HCT116 (cell line): ENCODE data around the gene GRIK3. TPM values are rescaled to one million over a fixed set of nuclear protein-coding genes. Genes with fewer than 3 reads are reported as not detected.

ENCODE experiments used
- ATAC-seq: fragments of 200-7000 bp; cut with Tn5 transposase; 2 replicates; pipeline ENCODE4 v1.9.1; 2020; ENCODE audit warnings: mild to moderate bottlenecking, moderate library complexity
- BruUV-seq: library from RNA; stranded (reverse); fragments of 400-500 nt; replicated peaks from 2 replicates; lab custom pipeline; 2021; lab: Mats Ljungman, UMichigan
- CTCF ChIA-PET: fragments of 300-600 bp; sonication (Branson Sonifier 250); formaldehyde crosslinking; loops from one replicate; lab custom pipeline; 2021; ENCODE audit warnings: antibody characterized with exemption; lab: Charles Lee
- POLR2A ChIA-PET: fragments of 300-600, 350-600 bp; sonication (Branson Sonifier 250); formaldehyde crosslinking; loops from one replicate; lab custom pipeline; 2021; ENCODE audit warnings: antibody characterized with exemption; lab: Charles Lee
- RAD21 ChIA-PET, 2 experiments: fragments of 300-600 bp; sonication (Branson Sonifier 250); formaldehyde crosslinking; loops; one replicate each; lab custom pipeline; 2023; ENCODE audit warnings: low total read pairs in 2 of 2; ENCODE audit not compliant: uncharacterized antibody in 2 of 2, unreplicated experiment in 2 of 2, low non-redundant PET in 1 of 2; lab: Charles Lee
- DNase-seq: peaks from one replicate; pipeline ENCODE4 v3.0.0-alpha.2; 2010; ENCODE audit warnings: low read depth, low spot score
- H2AFZ ChIP-seq: fragments of 200-600 bp; shearing (Covaris generic), sonication (generic); 2 replicates; pipeline ENCODE4 v1.6.1; 2017; ENCODE audit warnings: low read depth, mixed run types, mixed read lengths, antibody characterized with exemption, low read length; ENCODE audit not compliant: poor library complexity, severe bottlenecking
- H3K27ac ChIP-seq: 2 replicates; pipeline ENCODE4 v1.5.1; 2012; ENCODE audit warnings: low read depth, low read length
- H3K27me3 ChIP-seq: fragments of 200-600 bp; sonication (generic); 2 replicates; pipeline ENCODE4 v1.6.1; 2016; ENCODE audit warnings: mixed run types, low read length, mixed read lengths; ENCODE audit not compliant: insufficient read depth
- H3K36me3 ChIP-seq, 2 experiments: fragments of 200-500 bp in 1 of 2; fragments of 200-600 bp in 1 of 2; sonication (Bioruptor generic) in 1 of 2; sonication (generic) in 1 of 2; 2 replicates each; pipeline versions ENCODE4 v1.5.1 to v1.6.1; 2014 to 2016; ENCODE audit warnings: low read length in 2 of 2, inconsistent platforms in 1 of 2, mixed read lengths in 1 of 2, mixed run types in 1 of 2; ENCODE audit not compliant: insufficient read depth in 2 of 2, control insufficient read depth in 1 of 2
- H3K4me1 ChIP-seq, 2 experiments: fragments of 200-600 bp in 1 of 2; sonication (generic) in 1 of 2; 2 replicates each; pipeline versions ENCODE4 v1.5.1 to v1.6.1; 2012 to 2017; ENCODE audit warnings: low read length in 2 of 2, inconsistent platforms in 1 of 2, mild to moderate bottlenecking in 1 of 2, mixed read lengths in 1 of 2, mixed run types in 1 of 2, moderate library complexity in 1 of 2; ENCODE audit not compliant: insufficient read depth in 2 of 2, control insufficient read depth in 1 of 2
- H3K4me2 ChIP-seq: fragments of 200-600 bp; sonication (generic); 2 replicates; pipeline ENCODE4 v1.6.1; 2017; ENCODE audit warnings: mixed run types, low read length, mixed read lengths
- H3K4me3 ChIP-seq, 2 experiments: fragments of 200-600 bp in 1 of 2; sonication (generic) in 1 of 2; replicated peaks in 1 of 2; 2 replicates each; pipeline ENCODE4 v1.5.1; 2011 to 2016; ENCODE audit warnings: low read length in 2 of 2, control low read depth in 1 of 2, low read depth in 1 of 2, mild to moderate bottlenecking in 1 of 2, mixed read lengths in 1 of 2, mixed run types in 1 of 2
- H3K79me2 ChIP-seq: fragments of 200-600 bp; sonication (generic); 2 replicates; pipeline ENCODE4 v1.6.1; 2017; ENCODE audit warnings: mild to moderate bottlenecking, mixed run types, low read length, moderate library complexity, mixed read lengths; ENCODE audit not compliant: insufficient read depth
- H3K9ac ChIP-seq: fragments of 200-600 bp; sonication (generic); 2 replicates; pipeline ENCODE4 v1.6.1; 2016; ENCODE audit warnings: low read length, mixed read lengths
- H3K9me2 ChIP-seq: fragments of 200-600 bp; sonication (generic), shearing (Covaris generic); 2 replicates; pipeline ENCODE4 v1.6.1; 2017; ENCODE audit warnings: mixed run types, mild to moderate bottlenecking, moderate library complexity; ENCODE audit not compliant: insufficient read depth
- H3K9me3 ChIP-seq, 2 experiments: fragments of 200-500 bp in 1 of 2; fragments of 200-600 bp in 1 of 2; sonication (Bioruptor generic) in 1 of 2; sonication (generic) in 1 of 2; 2 replicates each; pipeline ENCODE4 v1.6.1; 2014 to 2017; ENCODE audit warnings: low read length in 2 of 2, mixed read lengths in 2 of 2, inconsistent platforms in 1 of 2, low read depth in 1 of 2, mild to moderate bottlenecking in 1 of 2, mixed run types in 1 of 2, moderate library complexity in 1 of 2; ENCODE audit not compliant: control insufficient read depth in 1 of 2, insufficient read depth in 1 of 2
- H4K20me1 ChIP-seq: fragments of 200-600 bp; sonication (generic), shearing (Covaris generic); 2 replicates; pipeline ENCODE4 v1.6.1; 2017; ENCODE audit warnings: mixed run types, mild to moderate bottlenecking, moderate library complexity; ENCODE audit not compliant: insufficient read depth
- CBX3 ChIP-seq: IDR thresholded peaks from 2 replicates; pipeline ENCODE4 v1.6.1; 2012; ENCODE audit warnings: low read depth
- CEBPB ChIP-seq: IDR thresholded peaks from 2 replicates; pipeline ENCODE4 v1.6.1; 2012; ENCODE audit warnings: low read depth
- CTCF ChIP-seq, 3 experiments: fragments of 200-600 bp in 1 of 3; sonication (generic) in 1 of 3; IDR thresholded peaks in 2 of 3; conservative IDR thresholded peaks in 1 of 3; 2 replicates each; pipeline ENCODE4 v1.5.1; 2012 to 2017; ENCODE audit warnings: low read depth in 2 of 3, low read length in 2 of 3, antibody characterized with exemption in 1 of 3, borderline replicate concordance in 1 of 3, control low read depth in 1 of 3, mild to moderate bottlenecking in 1 of 3, mixed read lengths in 1 of 3, mixed run types in 1 of 3, moderate library complexity in 1 of 3; ENCODE audit not compliant: insufficient read depth in 1 of 3
- EGR1 ChIP-seq: IDR thresholded peaks from 2 replicates; pipeline ENCODE4 v1.6.1; 2012; ENCODE audit warnings: low read depth
- ELF1 ChIP-seq: IDR thresholded peaks from 2 replicates; pipeline ENCODE4 v1.6.1; 2012; ENCODE audit warnings: low read depth, borderline replicate concordance
- EZH2 ChIP-seq: fragments of 200-600 bp; sonication (generic); IDR thresholded peaks from 2 replicates; pipeline ENCODE4 v1.6.1; 2017; ENCODE audit warnings: antibody characterized with exemption, mixed run types
- EZH2phosphoT487 ChIP-seq: fragments of 200-600 bp; IDR thresholded peaks from 2 replicates; pipeline ENCODE4 v1.6.1; 2018; ENCODE audit warnings: antibody characterized with exemption, borderline replicate concordance
- FOSL1 ChIP-seq: IDR thresholded peaks from 2 replicates; pipeline ENCODE4 v1.6.1; 2012; ENCODE audit warnings: low read depth
- JUND ChIP-seq: IDR thresholded peaks from 2 replicates; pipeline ENCODE4 v1.6.1; 2012
- POLR2AphosphoS5 ChIP-seq: IDR thresholded peaks from 2 replicates; pipeline ENCODE4 v1.6.1; 2011; ENCODE audit warnings: mild to moderate bottlenecking, low read depth, low read length, moderate library complexity
- REST ChIP-seq: IDR thresholded peaks from 2 replicates; pipeline ENCODE4 v1.6.1; 2012; ENCODE audit warnings: low read depth
- SIN3A ChIP-seq: IDR thresholded peaks from 2 replicates; pipeline ENCODE4 v1.6.1; 2012; ENCODE audit warnings: low read depth
- SP1 ChIP-seq: IDR thresholded peaks from 2 replicates; pipeline ENCODE4 v1.6.1; 2012; ENCODE audit warnings: low read depth
- TCF7L2 ChIP-seq: IDR thresholded peaks from 2 replicates; pipeline ENCODE4 v1.7.0; 2011; ENCODE audit warnings: borderline replicate concordance, inconsistent platforms; ENCODE audit not compliant: insufficient read depth, insufficient read length; ENCODE audit errors: extremely low read depth
- YY1 ChIP-seq: IDR thresholded peaks from 2 replicates; pipeline ENCODE4 v1.6.1; 2011; ENCODE audit warnings: low read length, low read depth, moderate library complexity, mild to moderate bottlenecking; ENCODE audit not compliant: insufficient replicate concordance; ENCODE audit errors: extremely low read depth
- ZBTB33 ChIP-seq: IDR thresholded peaks from 2 replicates; pipeline ENCODE4 v1.6.1; 2011; ENCODE audit warnings: mild to moderate bottlenecking, low read length, moderate library complexity; ENCODE audit not compliant: insufficient replicate concordance; ENCODE audit errors: extremely low read depth
- ZFX ChIP-seq: fragments of 450-650 bp; IDR thresholded peaks from 2 replicates; pipeline ENCODE4 v1.6.1; 2017
- intact Hi-C: fragments of 100-400 bp; cut with micrococcal nuclease; formaldehyde crosslinking; loops from 2 replicates; pipeline ENCODE4 v1.10.0; 2022
- total RNA-seq: library from RNA; stranded (reverse); gene quantifications from one replicate; pipeline ENCODE4 v1.2.1, GENCODE V29; 2021; ENCODE audit not compliant: unreplicated experiment
- TF ChIP-seq, protein P1 (sequence below): IDR thresholded peaks from 2 replicates; pipeline ENCODE4 v1.6.1; 2012
- TF ChIP-seq, protein P2 (sequence below): IDR thresholded peaks from 2 replicates; pipeline ENCODE4 v1.6.1; 2012

The GRIK3 gene
- total RNA-seq, 1 experiment from 2014 or later, result not detected

DNA sequence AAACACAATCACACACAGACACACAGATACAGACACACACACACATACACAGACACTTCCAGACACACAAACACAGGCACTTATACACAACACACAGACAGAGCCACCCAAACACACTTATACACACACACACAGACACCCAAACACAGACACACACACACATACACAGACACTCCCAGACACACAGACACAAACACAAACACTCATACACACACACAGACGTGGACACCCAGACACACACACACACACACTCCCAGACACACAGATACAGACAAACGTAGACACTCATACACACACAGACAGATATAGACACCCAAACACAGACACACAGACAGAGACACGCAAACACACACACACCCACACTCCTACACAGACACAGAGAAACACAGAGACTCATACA is 272.1 kb downstream of the GRIK3 start (continued):
- TF ChIP-seq ZBTB33 (no peak), CEBPB (no peak), TCF7L2 (no peak), CBX3 (no peak), SIN3A (no peak), ZFX (no peak)
- TF ChIP-seq, protein P1, sequence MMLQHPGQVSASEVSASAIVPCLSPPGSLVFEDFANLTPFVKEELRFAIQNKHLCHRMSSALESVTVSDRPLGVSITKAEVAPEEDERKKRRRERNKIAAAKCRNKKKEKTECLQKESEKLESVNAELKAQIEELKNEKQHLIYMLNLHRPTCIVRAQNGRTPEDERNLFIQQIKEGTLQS, result no peak

DNA sequence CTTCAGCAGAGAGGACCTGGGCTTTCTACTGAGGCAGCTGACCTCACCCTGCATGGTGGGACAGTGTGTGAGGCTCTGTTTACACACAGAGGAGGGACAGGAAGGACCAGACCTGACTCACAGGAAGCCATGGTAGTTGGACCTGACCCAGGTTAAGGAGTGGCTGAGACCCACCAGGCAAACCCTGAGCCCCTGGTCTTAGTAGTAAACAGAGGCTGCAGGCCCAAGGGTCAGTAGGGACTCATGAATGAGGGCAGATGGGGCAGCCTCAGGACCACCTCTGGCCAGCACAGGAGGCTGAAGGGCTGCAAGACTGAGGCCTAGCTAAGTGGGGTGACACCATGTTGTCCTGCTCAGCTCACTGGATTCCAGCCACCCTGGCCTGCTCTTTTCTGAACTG is 273.2 kb downstream of the GRIK3 start:
- no TSS peak for BruUV-seq
- Histone ChIP-seq H3K36me3 (no peaks in the 10 kb centered on the region), H3K27ac (no peak overlapping the region), H3K9ac (no peak overlapping the region), H3K9me3 (no peaks in the 10 kb centered on the region), H3K79me2 (no peaks in the 10 kb centered on the region), H3K4me1 (no peaks in the 10 kb centered on the region), H2AFZ (no peak overlapping the region), H4K20me1 (no peaks in the 10 kb centered on the region), H3K4me3 (no peak overlapping the region), H3K4me2 (no peak overlapping the region), H3K9me2 (no peaks in the 10 kb centered on the region), H3K27me3 (peaks cover 13% of the 10 kb centered on the region; the same call in 1 of the 2 replicates)
- POLR2A ChIA-PET, result no interaction called here
- intact Hi-C loops, result no loop called here
- no peak for DNase-seq
- CTCF ChIA-PET, result no interaction called here
- ATAC-seq, result no peak
- RAD21 ChIA-PET, result no interaction called here
- TF ChIP-seq SP1 (no peak), ELF1 (no peak), EZH2 (no peak), FOSL1 (no peak), POLR2AphosphoS5 (no peak), EZH2phosphoT487 (no peak), JUND (no peak), EGR1 (no peak), YY1 (no peak), REST (no peak), SIN3A (no peak), CEBPB (no peak), CTCF (IDR thresholded peaks at IDR 0.05 in 2 of 3, conservative IDR thresholded peaks at IDR 0.05 in 1 of 3; ENCODE audit: borderline replicate concordance in 1 of 3, insufficient read depth in 1 of 3, low read depth in 2 of 3, low read length in 2 of 3) (no peak)
- TF ChIP-seq, protein P1, result no peak
- TF ChIP-seq, protein P2, sequence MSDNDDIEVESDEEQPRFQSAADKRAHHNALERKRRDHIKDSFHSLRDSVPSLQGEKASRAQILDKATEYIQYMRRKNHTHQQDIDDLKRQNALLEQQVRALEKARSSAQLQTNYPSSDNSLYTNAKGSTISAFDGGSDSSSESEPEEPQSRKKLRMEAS, result no peak
